Stomach (tissue), 4 donors: ENCODE results near the gene NES.

Experiments
- CTCF ChIP-seq, 7 experiments: fragments of 450-650 bp in 4 of 7; fragments of 200-600 bp in 3 of 7; sonication (generic) in 3 of 7; IDR thresholded peaks; one replicate each; pipeline ENCODE4 v1.5.1; 2016 to 2019; ENCODE audit warnings: antibody characterized with exemption in 7 of 7, control low read depth in 2 of 7, mild to moderate bottlenecking in 1 of 7
- EP300 ChIP-seq: sonication (generic); formaldehyde crosslinking; IDR thresholded peaks from one replicate; pipeline ENCODE4 v1.6.1; 2017; ENCODE audit warnings: antibody characterized with exemption
- POLR2A ChIP-seq, 4 donors: fragments of 450-650 bp; IDR thresholded peaks; one replicate each; pipeline ENCODE4 v1.6.1; 2016; ENCODE audit warnings: antibody characterized with exemption in 4 of 4, control low read depth in 2 of 4, mild to moderate bottlenecking in 1 of 4, moderate library complexity in 1 of 4
- POLR2AphosphoS5 ChIP-seq, 3 donors: sonication (generic); formaldehyde crosslinking; IDR thresholded peaks; one replicate each; pipeline ENCODE4 v1.6.1; 2016; ENCODE audit warnings: antibody characterized with exemption in 3 of 3

GRCh38 chr1:156659661-156659987 lies 17.6 kb downstream of the NES start:
- TF ChIP-seq POLR2A (IDR thresholded peaks at IDR 0.05) (no peak), CTCF (IDR thresholded peaks at IDR 0.05) (no peak), EP300 (no peak), POLR2AphosphoS5 (IDR thresholded peaks at IDR 0.05) (no peak)
